ENCODE measurements around the gene CACYBP. TPM values are rescaled to one million over a fixed set of nuclear protein-coding genes. Genes with fewer than 3 reads are reported as not detected.

Gene CACYBP
- total and polyA plus RNA-seq, 2 of the 13 experiments (the other 11 are each of a cell fraction or from before 2014, with no cell fraction given), result 18.4 to 183 TPM

GRCh38 chr1:175015243-175015642, 15.5 kb downstream of the CACYBP start (continued):
- TF ChIP-seq, protein P1, sequence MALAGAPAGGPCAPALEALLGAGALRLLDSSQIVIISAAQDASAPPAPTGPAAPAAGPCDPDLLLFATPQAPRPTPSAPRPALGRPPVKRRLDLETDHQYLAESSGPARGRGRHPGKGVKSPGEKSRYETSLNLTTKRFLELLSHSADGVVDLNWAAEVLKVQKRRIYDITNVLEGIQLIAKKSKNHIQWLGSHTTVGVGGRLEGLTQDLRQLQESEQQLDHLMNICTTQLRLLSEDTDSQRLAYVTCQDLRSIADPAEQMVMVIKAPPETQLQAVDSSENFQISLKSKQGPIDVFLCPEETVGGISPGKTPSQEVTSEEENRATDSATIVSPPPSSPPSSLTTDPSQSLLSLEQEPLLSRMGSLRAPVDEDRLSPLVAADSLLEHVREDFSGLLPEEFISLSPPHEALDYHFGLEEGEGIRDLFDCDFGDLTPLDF (CRISPR knock-in tag; IDR thresholded peaks at IDR 0.05), result no peak
- TF ChIP-seq ZBTB38 (CRISPR knock-in tag; IDR thresholded peaks at IDR 0.05) (no peak), CBFB (CRISPR knock-in tag; IDR thresholded peaks at IDR 0.05) (no peak), TRIM24 (CRISPR knock-in tag; IDR thresholded peaks at IDR 0.05) (no peak), MXD4 (CRISPR knock-in tag; IDR thresholded peaks at IDR 0.05) (no peak), MEIS2 (CRISPR knock-in tag; IDR thresholded peaks at IDR 0.05) (no peak)

DNA sequence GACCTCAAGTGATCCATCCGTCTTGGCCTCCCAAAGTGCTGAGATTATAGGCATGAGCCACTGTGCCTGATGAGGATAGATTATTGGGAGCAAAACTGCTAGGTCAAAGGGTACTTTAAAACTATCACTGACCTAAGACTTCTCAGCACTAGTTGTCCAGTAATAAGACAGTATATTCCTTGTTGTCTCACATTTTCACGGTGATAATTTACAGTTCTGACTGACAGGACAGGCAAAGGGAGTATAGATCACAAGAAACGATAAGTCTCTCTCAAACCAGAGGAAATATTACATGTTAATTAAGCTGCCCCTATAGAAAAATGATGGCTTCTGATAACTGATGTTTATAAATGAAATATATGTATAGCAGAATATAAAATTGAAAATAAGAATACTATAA, 19.8 kb downstream of the CACYBP start:
- intact Hi-C loops (cut with micrococcal nuclease; ENCODE audit: unreplicated experiment) (no loop called here), in situ Hi-C loops (cut with HindIII; ENCODE audit: extremely low pct_ligation_motif_present, low pct_unique_long_range_greater_than_20kb) (no loop called here)
- Histone ChIP-seq H3K9ac (ENCODE audit: insufficient read depth, low read depth, low read length) (no peak overlapping the region), H3K36me3 (replicated peaks in 1 of 2; ENCODE audit: control insufficient read depth in 1 of 2, insufficient read depth in 2 of 2, low read length in 2 of 2) (peaks cover 3 to 34% of the 10 kb centered on the region in 2 experiments; a peak in 4 of 5 replicates), H2AFZ (ENCODE audit: low read length) (no peak overlapping the region), H4K20me1 (ENCODE audit: insufficient read depth, low read length) (0 out of 2 replicates have a peak, but pooled peaks cover 5% of the 10 kb centered on the region), H3K9me3 (ENCODE audit: low read length) (no peaks in the 10 kb centered on the region), H3K27ac (ENCODE audit: extremely low read length, insufficient read depth, low read length) (no peak overlapping the region), H3K4me2 (ENCODE audit: low read depth, low read length) (no peak overlapping the region), H3K4me1 (ENCODE audit: insufficient read depth, low read length) (peaks cover 19% of the 10 kb centered on the region), H3K27me3 (ENCODE audit: control insufficient read depth in 1 of 2, insufficient read depth in 2 of 2, low read length in 2 of 2) (no peaks in the 10 kb centered on the region; a peak in 1 of 5 replicates), H3K4me3 (replicated peaks in 1 of 3; ENCODE audit: insufficient read depth in 1 of 3, low read depth in 2 of 3, low read length in 3 of 3) (no peak overlapping the region), H3K79me2 (ENCODE audit: insufficient read depth, low read length) (peaks cover 25% of the 10 kb centered on the region)
- BruUV-seq (replicated peaks), result no TSS peak
- WGBS (ENCODE audit: low lambda C conversion rate), result 96% methylated on average over 3 of the region's 3 CpGs
- CTCF ChIA-PET (ENCODE audit: low intra/inter-chr PET ratio, low total read pairs), result no interaction called here
- ATAC-seq (no peak), DNase-seq (ENCODE audit: low spot score) (no peak), FAIRE-seq (no peak)
- no peak for TF ChIP-seq SP140L (CRISPR knock-in tag; IDR thresholded peaks at IDR 0.05; ENCODE audit: borderline replicate concordance)
- no peak for TF ChIP-seq MLXIP (CRISPR knock-in tag; IDR thresholded peaks at IDR 0.05; ENCODE audit: borderline replicate concordance)
- TF ChIP-seq, protein P2, sequence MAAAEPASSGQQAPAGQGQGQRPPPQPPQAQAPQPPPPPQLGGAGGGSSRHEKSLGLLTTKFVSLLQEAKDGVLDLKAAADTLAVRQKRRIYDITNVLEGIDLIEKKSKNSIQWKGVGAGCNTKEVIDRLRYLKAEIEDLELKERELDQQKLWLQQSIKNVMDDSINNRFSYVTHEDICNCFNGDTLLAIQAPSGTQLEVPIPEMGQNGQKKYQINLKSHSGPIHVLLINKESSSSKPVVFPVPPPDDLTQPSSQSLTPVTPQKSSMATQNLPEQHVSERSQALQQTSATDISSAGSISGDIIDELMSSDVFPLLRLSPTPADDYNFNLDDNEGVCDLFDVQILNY (CRISPR knock-in tag; conservative IDR thresholded peaks at IDR 0.05), result no peak
- POLR2A ChIA-PET, result no interaction called here

All from HepG2 (cell line).